HepG2 (cell line): ENCODE data around the gene PIP5K1A. TPM values are rescaled to one million over a fixed set of nuclear protein-coding genes. Genes with fewer than 3 reads are reported as not detected.

ENCODE experiments used
- BCL6 ChIP-seq: IDR thresholded peaks from 2 replicates; pipeline ENCODE4 v1.6.1; 2016; ENCODE audit warnings: missing genetic modification reagents, missing compliant biosample characterization
- CCDC6 ChIP-seq: sonication (generic); formaldehyde crosslinking; IDR thresholded peaks from 2 replicates; pipeline ENCODE4 v1.8.1; 2022; ENCODE audit warnings: mild to moderate bottlenecking, missing genetic modification reagents, moderate library complexity
- KDM5B ChIP-seq: sonication (generic); formaldehyde crosslinking; IDR thresholded peaks from 2 replicates; pipeline ENCODE4 v1.4.0; 2020; ENCODE audit warnings: missing genetic modification reagents, mild to moderate bottlenecking, borderline replicate concordance
- KLF6 ChIP-seq: IDR thresholded peaks from 2 replicates; pipeline ENCODE4 v1.8.0; 2016; ENCODE audit warnings: missing biosample characterization, missing genetic modification reagents
- NCOA1 ChIP-seq: sonication (generic); formaldehyde crosslinking; IDR thresholded peaks from 2 replicates; pipeline ENCODE4 v1.9.0; 2021; ENCODE audit warnings: missing genetic modification reagents
- SP2 ChIP-seq: sonication (generic); formaldehyde crosslinking; IDR thresholded peaks from 2 replicates; pipeline ENCODE4 v1.5.1; 2020; ENCODE audit warnings: mild to moderate bottlenecking, missing genetic modification reagents
- TAF15 ChIP-seq: fragments of 200-400 bp; formaldehyde crosslinking; IDR thresholded peaks from one replicate; pipeline ENCODE4 v1.6.1; 2018; ENCODE audit warnings: mild to moderate bottlenecking, low read depth, low read length; ENCODE audit not compliant: poor library complexity, severe bottlenecking
- YY1 ChIP-seq: IDR thresholded peaks from 2 replicates; pipeline ENCODE4 v1.6.1; 2011; ENCODE audit warnings: low read length, low read depth, moderate library complexity, mild to moderate bottlenecking; ENCODE audit not compliant: insufficient read depth, insufficient replicate concordance
- ZNF614 ChIP-seq: IDR thresholded peaks from 2 replicates; pipeline ENCODE4 v1.6.1; 2018; ENCODE audit warnings: missing biosample characterization, missing genetic modification reagents, inconsistent platforms, borderline replicate concordance
- ZNF780A ChIP-seq: sonication (generic); formaldehyde crosslinking; IDR thresholded peaks from 2 replicates; pipeline ENCODE4 v1.8.0; 2022; ENCODE audit warnings: mild to moderate bottlenecking, missing genetic modification reagents, moderate library complexity
- ZNF850 ChIP-seq: sonication (generic); formaldehyde crosslinking; conservative IDR thresholded peaks from 2 replicates; pipeline ENCODE4 v1.9.0; 2021; ENCODE audit warnings: mild to moderate bottlenecking, missing genetic modification reagents
- polyA plus RNA-seq, 8 experiments: library from polyadenylated mRNA; depleted of rRNA in 3 of 8; stranded (reverse) in 7 of 8; unstranded in 1 of 8; fragments of >200 nt; fragmentation: Illumina TruSeq in 4 of 8; extraction: Trizol in 4 of 8; gene quantifications; 2 replicates each; pipeline versions ENCODE4 v1.2.1 to v1.2.3, GENCODE V29; 2011 to 2016; ENCODE audit warnings: low read depth in 4 of 8, missing spikeins in 1 of 8, mixed read lengths in 1 of 8; ENCODE audit not compliant: insufficient read depth in 1 of 8
- total RNA-seq, 5 experiments: library from RNA; depleted of rRNA; stranded (reverse); fragments of >200 nt; fragmentation: Illumina TruSeq; extraction: Trizol; gene quantifications; 2 replicates each; pipeline ENCODE4 v1.2.3, GENCODE V29; 2016; ENCODE audit warnings: low read depth in 1 of 5
- TF ChIP-seq, protein P1 (sequence below): fragments of 450-650 bp; IDR thresholded peaks from 2 replicates; pipeline ENCODE4 v1.6.1; 2017; ENCODE audit warnings: mild to moderate bottlenecking
- TF ChIP-seq, protein P2 (sequence below): sonication (generic); formaldehyde crosslinking; IDR thresholded peaks from 2 replicates; pipeline ENCODE4; 2020; ENCODE audit warnings: missing genetic modification reagents, mild to moderate bottlenecking, borderline replicate concordance
- TF ChIP-seq, protein P3 (sequence below): sonication (generic); formaldehyde crosslinking; IDR thresholded peaks from 2 replicates; pipeline ENCODE4 v1.5.0; 2020; ENCODE audit warnings: missing genetic modification reagents
- TF ChIP-seq, protein P4 (sequence below): sonication (generic); IDR thresholded peaks from 2 replicates; pipeline ENCODE4 v1.6.1; 2016; ENCODE audit warnings: low read depth, borderline replicate concordance

The PIP5K1A gene
- total and polyA plus RNA-seq, 2 of the 13 experiments (the other 11 are each of a cell fraction or from before 2014, with no cell fraction given), result 45.3 to 65.1 TPM

DNA sequence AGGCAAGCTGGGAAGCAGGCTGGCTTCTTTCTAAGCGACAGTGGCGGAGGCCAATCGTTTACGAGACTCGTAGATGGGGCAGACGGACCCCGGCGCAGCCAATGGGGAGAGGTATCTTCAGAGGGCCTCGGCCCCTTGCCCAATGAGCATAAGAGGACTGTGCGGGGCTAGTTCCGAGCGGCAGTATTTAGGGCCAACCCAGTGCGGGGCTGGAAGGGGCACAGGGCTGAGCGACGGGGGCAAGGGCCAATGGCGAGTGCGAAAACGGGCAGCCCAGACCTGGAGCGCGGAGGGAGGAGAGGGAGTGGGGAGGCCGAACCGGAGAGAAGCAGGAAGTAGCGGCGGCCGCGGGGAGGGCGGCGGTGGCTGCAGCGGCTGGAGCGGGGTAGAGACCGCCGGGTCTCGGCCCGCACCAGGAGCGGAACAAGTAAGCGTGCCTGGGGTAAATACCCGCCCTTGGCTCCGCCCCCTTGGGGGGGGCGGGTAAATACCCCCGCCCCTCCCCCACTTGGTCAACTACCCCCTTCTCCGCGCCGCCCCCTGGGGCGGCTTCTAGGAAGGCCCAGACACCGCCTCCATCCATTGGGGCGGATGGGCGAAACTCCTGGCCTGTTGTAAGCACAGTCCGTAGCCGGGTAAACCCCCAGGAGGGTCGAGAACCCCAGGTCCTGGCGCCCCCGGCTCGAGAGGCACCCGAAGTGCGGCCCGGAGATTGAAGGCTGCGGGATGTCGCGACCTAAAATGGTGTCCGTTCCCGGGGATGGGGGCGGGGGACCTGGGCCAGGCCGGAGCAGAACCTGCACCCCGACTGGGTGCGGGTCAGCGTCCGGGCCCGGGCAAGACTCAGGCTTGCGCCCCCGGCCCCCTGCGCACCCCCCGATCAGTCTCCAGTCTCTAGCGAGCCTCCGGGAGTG lies 83.9 kb downstream of the PIP5K1A start, which contains the start of gene ZNF687 (continued):
- TF ChIP-seq, protein P1, sequence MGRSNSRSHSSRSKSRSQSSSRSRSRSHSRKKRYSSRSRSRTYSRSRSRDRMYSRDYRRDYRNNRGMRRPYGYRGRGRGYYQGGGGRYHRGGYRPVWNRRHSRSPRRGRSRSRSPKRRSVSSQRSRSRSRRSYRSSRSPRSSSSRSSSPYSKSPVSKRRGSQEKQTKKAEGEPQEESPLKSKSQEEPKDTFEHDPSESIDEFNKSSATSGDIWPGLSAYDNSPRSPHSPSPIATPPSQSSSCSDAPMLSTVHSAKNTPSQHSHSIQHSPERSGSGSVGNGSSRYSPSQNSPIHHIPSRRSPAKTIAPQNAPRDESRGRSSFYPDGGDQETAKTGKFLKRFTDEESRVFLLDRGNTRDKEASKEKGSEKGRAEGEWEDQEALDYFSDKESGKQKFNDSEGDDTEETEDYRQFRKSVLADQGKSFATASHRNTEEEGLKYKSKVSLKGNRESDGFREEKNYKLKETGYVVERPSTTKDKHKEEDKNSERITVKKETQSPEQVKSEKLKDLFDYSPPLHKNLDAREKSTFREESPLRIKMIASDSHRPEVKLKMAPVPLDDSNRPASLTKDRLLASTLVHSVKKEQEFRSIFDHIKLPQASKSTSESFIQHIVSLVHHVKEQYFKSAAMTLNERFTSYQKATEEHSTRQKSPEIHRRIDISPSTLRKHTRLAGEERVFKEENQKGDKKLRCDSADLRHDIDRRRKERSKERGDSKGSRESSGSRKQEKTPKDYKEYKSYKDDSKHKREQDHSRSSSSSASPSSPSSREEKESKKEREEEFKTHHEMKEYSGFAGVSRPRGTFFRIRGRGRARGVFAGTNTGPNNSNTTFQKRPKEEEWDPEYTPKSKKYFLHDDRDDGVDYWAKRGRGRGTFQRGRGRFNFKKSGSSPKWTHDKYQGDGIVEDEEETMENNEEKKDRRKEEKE, result no peak
- 0 out of 2 replicates have a peak, but pooled peaks have one; percentile 3 for TF ChIP-seq ZNF614 (CRISPR knock-in tag)
- TF ChIP-seq, protein P2, sequence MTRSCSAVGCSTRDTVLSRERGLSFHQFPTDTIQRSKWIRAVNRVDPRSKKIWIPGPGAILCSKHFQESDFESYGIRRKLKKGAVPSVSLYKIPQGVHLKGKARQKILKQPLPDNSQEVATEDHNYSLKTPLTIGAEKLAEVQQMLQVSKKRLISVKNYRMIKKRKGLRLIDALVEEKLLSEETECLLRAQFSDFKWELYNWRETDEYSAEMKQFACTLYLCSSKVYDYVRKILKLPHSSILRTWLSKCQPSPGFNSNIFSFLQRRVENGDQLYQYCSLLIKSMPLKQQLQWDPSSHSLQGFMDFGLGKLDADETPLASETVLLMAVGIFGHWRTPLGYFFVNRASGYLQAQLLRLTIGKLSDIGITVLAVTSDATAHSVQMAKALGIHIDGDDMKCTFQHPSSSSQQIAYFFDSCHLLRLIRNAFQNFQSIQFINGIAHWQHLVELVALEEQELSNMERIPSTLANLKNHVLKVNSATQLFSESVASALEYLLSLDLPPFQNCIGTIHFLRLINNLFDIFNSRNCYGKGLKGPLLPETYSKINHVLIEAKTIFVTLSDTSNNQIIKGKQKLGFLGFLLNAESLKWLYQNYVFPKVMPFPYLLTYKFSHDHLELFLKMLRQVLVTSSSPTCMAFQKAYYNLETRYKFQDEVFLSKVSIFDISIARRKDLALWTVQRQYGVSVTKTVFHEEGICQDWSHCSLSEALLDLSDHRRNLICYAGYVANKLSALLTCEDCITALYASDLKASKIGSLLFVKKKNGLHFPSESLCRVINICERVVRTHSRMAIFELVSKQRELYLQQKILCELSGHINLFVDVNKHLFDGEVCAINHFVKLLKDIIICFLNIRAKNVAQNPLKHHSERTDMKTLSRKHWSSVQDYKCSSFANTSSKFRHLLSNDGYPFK (CRISPR knock-in tag), result 0 out of 2 replicates have a peak, but pooled peaks have one; percentile 20
- TF ChIP-seq SP2 (CRISPR knock-in tag), result peak; percentile 100
- TF ChIP-seq CCDC6 (CRISPR knock-in tag), result no peak
- 0 out of 2 replicates have a peak, but pooled peaks have one; percentile 15 for TF ChIP-seq BCL6 (CRISPR knock-in tag)
- peak; percentile 13; the same call in 1 of the 2 replicates for TF ChIP-seq NCOA1 (CRISPR knock-in tag)
- no peak for TF ChIP-seq ZNF780A (CRISPR knock-in tag)
- peak; percentile 18; the same call in 1 of the 2 replicates for TF ChIP-seq KLF6 (CRISPR knock-in tag)
- TF ChIP-seq ZNF850 (CRISPR knock-in tag), result no peak
- peak; percentile 9; the same call in 1 of the 2 replicates for TF ChIP-seq KDM5B (CRISPR knock-in tag)
- peak; percentile 17 for TF ChIP-seq TAF15
- TF ChIP-seq YY1, result peak; percentile 63
- TF ChIP-seq, protein P3, sequence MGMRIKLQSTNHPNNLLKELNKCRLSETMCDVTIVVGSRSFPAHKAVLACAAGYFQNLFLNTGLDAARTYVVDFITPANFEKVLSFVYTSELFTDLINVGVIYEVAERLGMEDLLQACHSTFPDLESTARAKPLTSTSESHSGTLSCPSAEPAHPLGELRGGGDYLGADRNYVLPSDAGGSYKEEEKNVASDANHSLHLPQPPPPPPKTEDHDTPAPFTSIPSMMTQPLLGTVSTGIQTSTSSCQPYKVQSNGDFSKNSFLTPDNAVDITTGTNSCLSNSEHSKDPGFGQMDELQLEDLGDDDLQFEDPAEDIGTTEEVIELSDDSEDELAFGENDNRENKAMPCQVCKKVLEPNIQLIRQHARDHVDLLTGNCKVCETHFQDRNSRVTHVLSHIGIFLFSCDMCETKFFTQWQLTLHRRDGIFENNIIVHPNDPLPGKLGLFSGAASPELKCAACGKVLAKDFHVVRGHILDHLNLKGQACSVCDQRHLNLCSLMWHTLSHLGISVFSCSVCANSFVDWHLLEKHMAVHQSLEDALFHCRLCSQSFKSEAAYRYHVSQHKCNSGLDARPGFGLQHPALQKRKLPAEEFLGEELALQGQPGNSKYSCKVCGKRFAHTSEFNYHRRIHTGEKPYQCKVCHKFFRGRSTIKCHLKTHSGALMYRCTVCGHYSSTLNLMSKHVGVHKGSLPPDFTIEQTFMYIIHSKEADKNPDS (CRISPR knock-in tag), result 0 out of 2 replicates have a peak, but pooled peaks have one; percentile 54
- TF ChIP-seq, protein P4, sequence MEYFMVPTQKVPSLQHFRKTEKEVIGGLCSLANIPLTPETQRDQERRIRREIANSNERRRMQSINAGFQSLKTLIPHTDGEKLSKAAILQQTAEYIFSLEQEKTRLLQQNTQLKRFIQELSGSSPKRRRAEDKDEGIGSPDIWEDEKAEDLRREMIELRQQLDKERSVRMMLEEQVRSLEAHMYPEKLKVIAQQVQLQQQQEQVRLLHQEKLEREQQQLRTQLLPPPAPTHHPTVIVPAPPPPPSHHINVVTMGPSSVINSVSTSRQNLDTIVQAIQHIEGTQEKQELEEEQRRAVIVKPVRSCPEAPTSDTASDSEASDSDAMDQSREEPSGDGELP, result peak; percentile 38; the same call in 1 of the 2 replicates
